ENCODE data around the gene NDST4.

- TF ChIP-seq, protein P1, sequence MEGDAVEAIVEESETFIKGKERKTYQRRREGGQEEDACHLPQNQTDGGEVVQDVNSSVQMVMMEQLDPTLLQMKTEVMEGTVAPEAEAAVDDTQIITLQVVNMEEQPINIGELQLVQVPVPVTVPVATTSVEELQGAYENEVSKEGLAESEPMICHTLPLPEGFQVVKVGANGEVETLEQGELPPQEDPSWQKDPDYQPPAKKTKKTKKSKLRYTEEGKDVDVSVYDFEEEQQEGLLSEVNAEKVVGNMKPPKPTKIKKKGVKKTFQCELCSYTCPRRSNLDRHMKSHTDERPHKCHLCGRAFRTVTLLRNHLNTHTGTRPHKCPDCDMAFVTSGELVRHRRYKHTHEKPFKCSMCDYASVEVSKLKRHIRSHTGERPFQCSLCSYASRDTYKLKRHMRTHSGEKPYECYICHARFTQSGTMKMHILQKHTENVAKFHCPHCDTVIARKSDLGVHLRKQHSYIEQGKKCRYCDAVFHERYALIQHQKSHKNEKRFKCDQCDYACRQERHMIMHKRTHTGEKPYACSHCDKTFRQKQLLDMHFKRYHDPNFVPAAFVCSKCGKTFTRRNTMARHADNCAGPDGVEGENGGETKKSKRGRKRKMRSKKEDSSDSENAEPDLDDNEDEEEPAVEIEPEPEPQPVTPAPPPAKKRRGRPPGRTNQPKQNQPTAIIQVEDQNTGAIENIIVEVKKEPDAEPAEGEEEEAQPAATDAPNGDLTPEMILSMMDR (IDR thresholded peaks at IDR 0.05), result no peak
- no peak for TF ChIP-seq ZFX (IDR thresholded peaks at IDR 0.05; ENCODE audit: borderline replicate concordance)
These were observed 11.7 kb downstream of the NDST4 start for GRCh38 chr4:115101675-115102074.
